Activated T-cell treated with anti-CD3 and anti-CD28 coated beads, Interleukin-2, amount 50 U/mL, for 4 hours (primary cell): ENCODE data around the gene SLC35G6. TPM values are rescaled to one million over a fixed set of nuclear protein-coding genes. Genes with fewer than 3 reads are reported as not detected.
A peak's percentile ranks its signal among the peaks of the same experiment; 100 is the strongest.
"Not testable (repeated sequence)": the region's sequence is repeated elsewhere in the genome, so short reads cannot be mapped to it uniquely, and the experiment has no call there.

ENCODE experiments used
- ATAC-seq, 2 donors: fragments of 200-7000 bp; cut with Tn5 transposase; one replicate each; pipeline ENCODE4 v1.10.0; 2021
- DNase-seq: peaks from one replicate; pipeline ENCODE4 v3.0.0-alpha.2; 2020
- H3K27me3 Mint-ChIP-seq: one replicate; pipeline ENCODE4 v1.8.0; 2021; ENCODE audit warnings: low read depth, mixed read lengths
- H3K36me3 Mint-ChIP-seq: one replicate; pipeline ENCODE4 v1.8.0; 2022; ENCODE audit warnings: mixed read lengths; ENCODE audit not compliant: insufficient read depth
- H3K4me1 Mint-ChIP-seq: one replicate; pipeline ENCODE4 v1.8.0; 2021; ENCODE audit warnings: low read depth, mixed read lengths
- H3K4me3 Mint-ChIP-seq: one replicate; pipeline ENCODE4 v1.8.0; 2021; ENCODE audit warnings: mild to moderate bottlenecking, moderate library complexity, mixed read lengths
- H3K9me3 Mint-ChIP-seq: one replicate; pipeline ENCODE4 v1.8.0; 2021; ENCODE audit warnings: mixed read lengths
- total RNA-seq, 3 donors: library from RNA; stranded (reverse); gene quantifications; one replicate each; pipeline ENCODE4 v1.2.1, GENCODE V29; 2021

SLC35G6 gene
- total RNA-seq, 3 donors from 2014 or later: not detected

- peaks cover 67% of the 10 kb centered on the region for H3K4me1 Mint-ChIP-seq
These were observed 1.2 kb upstream of the SLC35G6 start for GRCh38 chr17:7480089-7480384.

DNA sequence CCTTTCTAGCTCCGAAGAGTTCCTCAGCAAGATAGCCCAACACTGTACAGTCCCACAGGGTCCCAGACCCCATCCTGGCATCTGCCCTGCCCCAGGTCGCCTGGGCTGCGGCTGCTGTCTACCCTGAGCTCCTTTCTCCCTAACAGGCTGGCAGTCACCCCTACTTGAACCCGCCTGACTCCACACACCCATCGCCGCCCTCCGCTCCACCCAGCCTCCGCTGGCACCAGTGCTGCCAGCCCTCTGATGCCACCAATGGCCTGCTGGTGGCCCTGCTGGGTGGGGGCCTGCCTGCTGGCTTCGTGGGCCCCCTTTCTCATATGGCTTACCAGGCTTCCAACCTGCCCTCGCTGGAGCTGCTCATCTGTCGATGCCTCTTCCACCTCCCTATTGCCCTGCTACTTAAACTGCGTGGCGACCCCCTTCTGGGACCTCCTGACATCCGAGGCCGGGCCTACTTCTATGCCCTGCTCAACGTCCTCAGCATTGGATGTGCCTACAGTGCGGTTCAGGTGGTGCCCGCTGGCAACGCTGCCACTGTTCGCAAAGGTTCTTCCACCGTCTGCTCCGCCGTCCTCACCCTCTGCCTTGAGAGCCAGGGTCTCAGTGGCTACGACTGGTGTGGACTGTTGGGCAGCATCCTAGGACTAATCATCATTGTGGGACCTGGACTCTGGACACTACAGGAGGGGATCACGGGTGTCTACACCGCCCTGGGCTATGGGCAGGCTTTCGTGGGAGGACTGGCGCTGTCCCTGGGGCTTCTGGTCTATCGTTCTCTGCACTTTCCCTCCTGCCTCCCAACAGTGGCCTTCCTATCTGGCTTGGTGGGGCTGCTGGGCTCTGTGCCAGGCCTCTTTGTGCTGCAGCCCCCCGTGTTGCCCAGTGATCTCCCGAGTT lies 846 bp downstream of the SLC35G6 start:
- DNase-seq, H3K9me3 Mint-ChIP-seq, H3K27me3 Mint-ChIP-seq, ATAC-seq: not testable (repeated sequence)
- peak overlapping the region; percentile 59 for H3K4me3 Mint-ChIP-seq
- H3K4me1 Mint-ChIP-seq: peaks cover 68% of the 10 kb centered on the region
- peaks cover 14% of the 10 kb centered on the region for H3K36me3 Mint-ChIP-seq

More at GRCh38 chr17:7480089-7480384, 1.2 kb upstream of the SLC35G6 start:
- Mint-ChIP-seq H3K27me3 (no peaks in the 10 kb centered on the region), H3K36me3 (peaks cover 3% of the 10 kb centered on the region), H3K4me3 (peak overlapping the region; percentile 88), H3K9me3 (no peaks in the 10 kb centered on the region)
- no peak for ATAC-seq
- no peak for DNase-seq

DNA sequence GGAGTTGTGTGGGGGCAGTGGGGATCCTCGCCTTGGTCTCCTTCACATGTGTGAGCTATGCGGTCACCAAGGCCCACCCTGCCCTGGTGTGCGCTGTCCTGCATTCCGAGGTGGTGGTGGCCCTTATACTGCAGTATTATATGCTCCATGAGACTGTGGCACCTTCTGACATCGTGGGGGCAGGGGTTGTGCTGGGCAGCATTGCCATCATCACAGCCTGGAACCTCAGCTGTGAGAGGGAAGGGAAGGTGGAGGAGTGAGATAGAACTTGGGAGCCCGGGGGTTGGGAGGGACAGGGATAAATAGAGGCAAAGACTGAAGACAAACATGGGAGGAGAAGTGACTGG lies 1.5 kb downstream of the SLC35G6 start:
- Mint-ChIP-seq H3K4me3 (peak overlapping the region; percentile 98), H3K4me1 (peaks cover 68% of the 10 kb centered on the region), H3K36me3 (peaks cover 19% of the 10 kb centered on the region)
- not testable (repeated sequence) for H3K9me3 Mint-ChIP-seq, ATAC-seq, H3K27me3 Mint-ChIP-seq, DNase-seq

GRCh38 chr17:7483255-7484066 lies 2.2 kb downstream of the SLC35G6 start:
- ATAC-seq: peak; percentile 64 to 67
- H3K36me3 Mint-ChIP-seq: peaks cover 20% of the 10 kb centered on the region
- H3K4me1 Mint-ChIP-seq: peaks cover 65% of the 10 kb centered on the region
- H3K4me3 Mint-ChIP-seq: peak overlapping the region; percentile 98
- peak; percentile 95 for DNase-seq
- no peaks in the 10 kb centered on the region for H3K27me3 Mint-ChIP-seq
- no peaks in the 10 kb centered on the region for H3K9me3 Mint-ChIP-seq

DNA sequence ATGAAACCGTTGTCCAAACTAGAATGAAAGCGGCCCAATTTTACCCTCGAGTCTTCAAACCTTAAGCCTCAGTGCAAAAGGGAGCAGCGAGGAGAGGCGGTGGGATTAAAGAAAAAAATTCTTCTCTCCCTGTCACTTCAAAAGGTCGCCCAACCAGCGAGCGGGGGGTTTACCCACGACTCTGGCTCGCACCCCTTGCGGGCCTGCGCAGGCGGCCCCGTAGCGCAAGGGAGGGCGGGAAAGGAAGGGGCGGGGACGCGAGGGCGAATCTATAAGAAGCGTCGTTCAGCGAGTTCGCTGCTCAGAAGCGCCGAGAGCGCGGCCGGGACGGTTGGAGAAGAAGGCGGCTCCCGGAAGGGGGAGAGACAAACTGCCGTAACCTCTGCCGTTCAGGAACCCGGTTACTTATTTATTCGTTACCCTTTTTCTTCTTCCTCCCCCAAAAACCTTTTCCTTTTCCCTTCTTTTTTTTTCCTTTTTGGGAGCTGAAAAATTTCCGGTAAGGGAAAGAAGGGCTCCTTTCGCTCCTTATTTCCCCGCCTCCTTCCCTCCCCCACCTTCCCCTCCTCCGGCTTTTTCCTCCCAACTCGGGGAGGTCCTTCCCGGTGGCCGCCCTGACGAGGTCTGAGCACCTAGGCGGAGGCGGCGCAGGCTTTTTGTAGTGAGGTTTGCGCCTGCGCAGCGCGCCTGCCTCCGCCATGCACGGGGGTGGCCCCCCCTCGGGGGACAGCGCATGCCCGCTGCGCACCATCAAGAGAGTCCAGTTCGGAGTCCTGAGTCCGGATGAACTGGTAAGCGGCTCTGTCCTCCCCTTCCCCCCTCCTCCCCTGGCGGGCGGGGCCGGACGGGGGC lies 3.0 kb downstream of the SLC35G6 start, which contains the start of gene POLR2A:
Gene POLR2A (plus strand): TSS at position 300 of the 852 bp plus-strand sequence.
- H3K27me3 Mint-ChIP-seq: no peaks in the 10 kb centered on the region
- H3K4me1 Mint-ChIP-seq: peaks cover 70% of the 10 kb centered on the region
- ATAC-seq: peak; percentile 73 to 75
- peaks cover 24% of the 10 kb centered on the region for H3K36me3 Mint-ChIP-seq
- DNase-seq: peak; percentile 98
- no peaks in the 10 kb centered on the region for H3K9me3 Mint-ChIP-seq
- H3K4me3 Mint-ChIP-seq: peak within 1 kb of the TSS; percentile 98

DNA sequence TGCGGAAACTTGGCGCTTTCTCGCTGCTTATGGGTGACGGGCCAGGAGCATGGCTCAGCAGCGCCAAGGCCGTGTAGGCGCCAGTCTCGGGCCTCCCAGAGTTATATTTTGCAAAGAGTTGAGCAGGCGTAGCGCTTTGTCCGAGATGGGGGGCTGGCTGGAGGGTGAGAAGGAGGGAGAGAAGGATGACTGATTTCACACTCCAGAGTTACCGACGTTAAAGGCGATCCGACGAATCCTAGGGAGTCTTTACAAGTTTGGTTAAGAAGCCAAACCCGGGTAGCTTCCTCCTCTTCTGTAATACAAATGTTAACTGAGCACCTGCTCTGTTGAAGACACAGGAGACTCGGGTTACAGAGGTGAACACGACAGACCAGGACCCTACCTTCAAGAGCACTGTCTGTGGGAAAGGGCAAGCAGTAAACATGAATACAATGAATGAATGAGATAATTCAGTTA lies 3.7 kb downstream of the SLC35G6 start:
- H3K36me3 Mint-ChIP-seq: peaks cover 26% of the 10 kb centered on the region
- peak overlapping the region; percentile 98 for H3K4me3 Mint-ChIP-seq
- H3K9me3 Mint-ChIP-seq: no peaks in the 10 kb centered on the region
- peaks cover 73% of the 10 kb centered on the region for H3K4me1 Mint-ChIP-seq
- no peak for ATAC-seq
- DNase-seq: no peak
- no peaks in the 10 kb centered on the region for H3K27me3 Mint-ChIP-seq

GRCh38 chr17:7486181-7486580 lies 4.9 kb downstream of the SLC35G6 start:
- ATAC-seq (no peak), DNase-seq (no peak)
- peak overlapping the region; percentile 98 for H3K4me3 Mint-ChIP-seq
- H3K9me3 Mint-ChIP-seq: no peaks in the 10 kb centered on the region
- H3K4me1 Mint-ChIP-seq: peaks cover 72% of the 10 kb centered on the region
- H3K36me3 Mint-ChIP-seq: peaks cover 30% of the 10 kb centered on the region
- no peaks in the 10 kb centered on the region for H3K27me3 Mint-ChIP-seq

- no peak for ATAC-seq
- DNase-seq: no peak
- no peaks in the 10 kb centered on the region for H3K27me3 Mint-ChIP-seq
- peaks cover 71% of the 10 kb centered on the region for H3K4me1 Mint-ChIP-seq
- H3K36me3 Mint-ChIP-seq: peaks cover 38% of the 10 kb centered on the region
- no peak overlapping the region for H3K4me3 Mint-ChIP-seq
- H3K9me3 Mint-ChIP-seq: no peaks in the 10 kb centered on the region
These were observed 8.9 kb downstream of the SLC35G6 start for GRCh38 chr17:7490144-7490543.

DNA sequence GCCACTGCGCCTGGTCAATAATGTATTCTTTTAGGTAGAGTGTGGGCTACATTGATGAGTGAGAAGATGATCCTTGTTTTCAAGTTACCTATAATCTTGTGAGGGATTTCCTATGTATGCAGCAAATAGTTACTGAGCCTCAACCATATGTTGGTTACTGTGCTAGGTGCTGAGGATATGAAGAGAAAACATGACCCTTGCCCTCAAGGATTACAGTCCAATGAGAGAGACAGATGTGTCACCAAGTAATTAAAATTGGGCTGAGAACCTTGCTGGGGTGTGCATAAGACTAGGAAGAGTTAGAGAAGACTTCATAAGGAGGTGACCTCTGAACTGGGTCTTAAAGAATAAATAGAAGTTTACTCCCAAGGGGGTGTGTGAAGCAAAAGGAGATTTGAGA lies 10.3 kb downstream of the SLC35G6 start:
- Mint-ChIP-seq H3K27me3 (no peaks in the 10 kb centered on the region), H3K36me3 (peaks cover 34% of the 10 kb centered on the region), H3K4me3 (no peak overlapping the region), H3K9me3 (no peaks in the 10 kb centered on the region), H3K4me1 (peaks cover 62% of the 10 kb centered on the region)
- DNase-seq (no peak), ATAC-seq (no peak)

DNA sequence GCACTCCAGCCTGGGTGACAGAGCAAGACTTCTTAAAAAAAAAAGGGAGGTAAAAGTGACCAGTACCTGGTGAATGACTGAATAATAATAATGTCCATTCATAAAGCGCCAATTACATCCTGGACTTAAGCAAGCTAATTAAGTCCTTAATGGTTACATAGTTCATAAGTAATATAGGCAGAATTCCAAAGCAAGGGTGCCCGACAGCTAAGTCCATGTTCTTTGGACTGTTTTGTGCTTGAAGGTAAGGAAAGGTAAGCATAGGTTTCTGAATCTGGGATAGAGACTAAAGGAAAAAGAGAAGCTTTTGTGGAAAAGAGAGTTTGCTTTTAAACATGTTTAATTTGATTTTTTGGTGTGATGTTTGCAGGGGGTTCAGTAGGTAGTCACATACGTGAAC lies 12.7 kb downstream of the SLC35G6 start:
- Mint-ChIP-seq H3K4me3 (no peak overlapping the region), H3K4me1 (peaks cover 44% of the 10 kb centered on the region), H3K27me3 (no peaks in the 10 kb centered on the region), H3K9me3 (no peaks in the 10 kb centered on the region), H3K36me3 (peaks cover 35% of the 10 kb centered on the region)
- ATAC-seq (no peak), DNase-seq (no peak)

DNA sequence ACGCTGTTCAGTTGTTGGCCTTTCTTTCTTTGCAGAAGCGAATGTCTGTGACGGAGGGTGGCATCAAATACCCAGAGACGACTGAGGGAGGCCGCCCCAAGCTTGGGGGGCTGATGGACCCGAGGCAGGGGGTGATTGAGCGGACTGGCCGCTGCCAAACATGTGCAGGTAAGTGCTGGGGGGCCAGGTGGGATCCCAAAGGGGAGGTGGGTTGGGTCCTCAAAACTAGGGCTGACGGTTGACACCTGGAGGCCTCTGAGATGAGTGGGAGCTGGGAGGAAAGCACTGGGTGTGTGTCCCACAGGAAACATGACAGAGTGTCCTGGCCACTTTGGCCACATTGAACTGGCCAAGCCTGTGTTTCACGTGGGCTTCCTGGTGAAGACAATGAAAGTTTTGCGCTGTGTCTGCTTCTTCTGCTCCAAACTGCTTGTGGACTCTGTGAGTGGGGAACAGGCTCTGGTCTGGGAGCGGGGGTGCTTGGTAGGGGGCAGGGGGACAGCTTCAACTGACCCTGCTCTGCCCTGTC lies 14.7 kb downstream of the SLC35G6 start:
- no peak for ATAC-seq

GRCh38 chr17:7496470-7497183 lies 15.4 kb downstream of the SLC35G6 start:
- peaks cover 24% of the 10 kb centered on the region for H3K4me1 Mint-ChIP-seq
- H3K36me3 Mint-ChIP-seq: peaks cover 41% of the 10 kb centered on the region
- no peaks in the 10 kb centered on the region for H3K27me3 Mint-ChIP-seq
- DNase-seq (no peak), ATAC-seq (no peak)
- H3K4me3 Mint-ChIP-seq: no peak overlapping the region
- no peaks in the 10 kb centered on the region for H3K9me3 Mint-ChIP-seq

More for the DNA sequence above, 14.7 kb downstream of the SLC35G6 start:
- H3K4me3 Mint-ChIP-seq: no peak overlapping the region
- no peaks in the 10 kb centered on the region for H3K27me3 Mint-ChIP-seq
- no peak for DNase-seq
- H3K36me3 Mint-ChIP-seq: peaks cover 37% of the 10 kb centered on the region
- no peaks in the 10 kb centered on the region for H3K9me3 Mint-ChIP-seq
- peaks cover 27% of the 10 kb centered on the region for H3K4me1 Mint-ChIP-seq

GRCh38 chr17:7497228-7497627 lies 16.0 kb downstream of the SLC35G6 start:
- Mint-ChIP-seq H3K27me3 (no peaks in the 10 kb centered on the region), H3K36me3 (peaks cover 39% of the 10 kb centered on the region), H3K9me3 (no peaks in the 10 kb centered on the region), H3K4me3 (no peak overlapping the region), H3K4me1 (peaks cover 20% of the 10 kb centered on the region)
- ATAC-seq: no peak
- DNase-seq: no peak
